ENCODE measurements around the gene SULF2.

DNA sequence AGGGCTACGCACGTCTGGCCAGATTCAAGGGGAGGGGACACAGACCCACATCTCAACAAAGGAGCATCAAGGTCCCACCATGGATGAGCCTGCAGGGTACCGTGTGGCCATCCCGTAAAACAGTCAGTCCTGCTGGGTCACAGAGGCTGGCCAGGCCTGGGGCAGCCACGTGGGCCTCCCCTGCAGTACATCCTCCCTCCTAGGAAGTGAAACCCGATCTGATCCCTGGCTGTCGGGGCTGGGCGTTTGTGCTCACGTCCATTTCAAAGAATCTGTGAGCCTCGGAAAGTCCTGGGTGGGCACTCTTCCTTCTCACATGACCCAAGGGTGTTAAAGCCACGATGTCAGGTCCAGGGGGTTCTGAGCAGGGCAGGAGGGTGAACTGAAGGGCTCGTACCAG lies 14.3 kb downstream of the SULF2 start:
- TF ChIP-seq, protein P1, sequence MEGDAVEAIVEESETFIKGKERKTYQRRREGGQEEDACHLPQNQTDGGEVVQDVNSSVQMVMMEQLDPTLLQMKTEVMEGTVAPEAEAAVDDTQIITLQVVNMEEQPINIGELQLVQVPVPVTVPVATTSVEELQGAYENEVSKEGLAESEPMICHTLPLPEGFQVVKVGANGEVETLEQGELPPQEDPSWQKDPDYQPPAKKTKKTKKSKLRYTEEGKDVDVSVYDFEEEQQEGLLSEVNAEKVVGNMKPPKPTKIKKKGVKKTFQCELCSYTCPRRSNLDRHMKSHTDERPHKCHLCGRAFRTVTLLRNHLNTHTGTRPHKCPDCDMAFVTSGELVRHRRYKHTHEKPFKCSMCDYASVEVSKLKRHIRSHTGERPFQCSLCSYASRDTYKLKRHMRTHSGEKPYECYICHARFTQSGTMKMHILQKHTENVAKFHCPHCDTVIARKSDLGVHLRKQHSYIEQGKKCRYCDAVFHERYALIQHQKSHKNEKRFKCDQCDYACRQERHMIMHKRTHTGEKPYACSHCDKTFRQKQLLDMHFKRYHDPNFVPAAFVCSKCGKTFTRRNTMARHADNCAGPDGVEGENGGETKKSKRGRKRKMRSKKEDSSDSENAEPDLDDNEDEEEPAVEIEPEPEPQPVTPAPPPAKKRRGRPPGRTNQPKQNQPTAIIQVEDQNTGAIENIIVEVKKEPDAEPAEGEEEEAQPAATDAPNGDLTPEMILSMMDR (IDR thresholded peaks at IDR 0.05) = no peak
- no peak for TF ChIP-seq EZH2 (IDR thresholded peaks at IDR 0.05)
